ENCODE data around the gene CDK5RAP2. TPM values are rescaled to one million over a fixed set of nuclear protein-coding genes. Genes with fewer than 3 reads are reported as not detected.

Gene CDK5RAP2
- total and polyA plus RNA-seq, 9 of the 15 experiments (the other 6 are each of a cell fraction or from before 2014, with no cell fraction given), result 19.9 to 68.8 (median 42.2) TPM

DNA sequence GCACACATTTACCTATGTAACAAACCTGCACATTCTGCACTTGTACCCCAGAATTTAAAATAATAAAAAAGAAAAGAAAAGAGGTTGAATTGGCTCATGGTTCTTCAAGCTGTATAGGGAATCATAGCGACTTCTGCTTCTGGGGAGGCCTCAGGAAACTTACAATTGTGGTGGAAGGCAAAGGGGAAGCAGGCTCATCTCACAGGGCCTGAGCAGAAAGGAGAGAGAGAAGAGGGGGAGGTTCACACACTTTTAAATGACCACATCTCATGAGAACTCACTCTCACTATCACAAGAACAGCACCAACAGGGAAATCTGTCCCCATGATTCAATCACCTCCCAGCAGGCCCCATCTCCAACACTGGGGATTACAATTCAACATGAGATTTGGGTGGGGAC lies 214.6 kb downstream of the CDK5RAP2 start:
- no peak overlapping the region for H3K4me3 ChIP-seq
- H3K27ac ChIP-seq (ENCODE audit: extremely low read depth, low read depth, low read length), result no peak overlapping the region
- H3K27me3 ChIP-seq (ENCODE audit: control insufficient read depth in 2 of 2, insufficient read depth in 2 of 2, low read length in 2 of 2), result no peaks in the 10 kb centered on the region
- WGBS (ENCODE audit: insufficient coverage, low coverage, missing lambda C conversion rate), result 0% methylated on average over 1 of the region's 1 CpG
- H3K36me3 ChIP-seq (ENCODE audit: control insufficient read depth, insufficient read depth, low read length), result no peaks in the 10 kb centered on the region
- POLR2A ChIA-PET, result no interaction called here
- H2AFZ ChIP-seq (ENCODE audit: low read depth, low read length), result no peak overlapping the region
- intact Hi-C loops (cut with micrococcal nuclease) (no loop called here), in situ Hi-C loops (cut with MboI) (no loop called here)
- H3K9me1 ChIP-seq (ENCODE audit: control insufficient read depth, insufficient read depth, low read length), result no peaks in the 10 kb centered on the region
- no peak for FAIRE-seq
- H3K4me1 ChIP-seq (replicated peaks in 1 of 2; ENCODE audit: control insufficient read depth in 2 of 2, insufficient read depth in 2 of 2, low read length in 2 of 2), result no peaks in the 10 kb centered on the region
- no peaks in the 10 kb centered on the region for H3K79me2 ChIP-seq (ENCODE audit: control insufficient read depth, insufficient read depth, low read length)
- H3K9me3 ChIP-seq (replicated peaks; ENCODE audit: control insufficient read depth, insufficient read depth, low read depth, low read length), result no peaks in the 10 kb centered on the region; the same call in 1 of the 2 replicates
- no TSS peak for BruUV-seq (replicated peaks)
- no peak overlapping the region for H3K4me2 ChIP-seq (ENCODE audit: insufficient read depth, low read length)
- no peak for ATAC-seq
- no peak for DNase-seq (ENCODE audit: extremely low read depth in 1 of 4, low spot score in 3 of 4)
- H3K9ac ChIP-seq (ENCODE audit: insufficient read depth in 1 of 2, low read depth in 2 of 2, low read length in 2 of 2), result no peak overlapping the region
- no peaks in the 10 kb centered on the region for H4K20me1 ChIP-seq (replicated peaks; ENCODE audit: control insufficient read depth, insufficient read depth, low read length)
- TF ChIP-seq, protein P1, sequence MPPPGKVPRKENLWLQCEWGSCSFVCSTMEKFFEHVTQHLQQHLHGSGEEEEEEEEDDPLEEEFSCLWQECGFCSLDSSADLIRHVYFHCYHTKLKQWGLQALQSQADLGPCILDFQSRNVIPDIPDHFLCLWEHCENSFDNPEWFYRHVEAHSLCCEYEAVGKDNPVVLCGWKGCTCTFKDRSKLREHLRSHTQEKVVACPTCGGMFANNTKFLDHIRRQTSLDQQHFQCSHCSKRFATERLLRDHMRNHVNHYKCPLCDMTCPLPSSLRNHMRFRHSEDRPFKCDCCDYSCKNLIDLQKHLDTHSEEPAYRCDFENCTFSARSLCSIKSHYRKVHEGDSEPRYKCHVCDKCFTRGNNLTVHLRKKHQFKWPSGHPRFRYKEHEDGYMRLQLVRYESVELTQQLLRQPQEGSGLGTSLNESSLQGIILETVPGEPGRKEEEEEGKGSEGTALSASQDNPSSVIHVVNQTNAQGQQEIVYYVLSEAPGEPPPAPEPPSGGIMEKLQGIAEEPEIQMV (tag; conservative IDR thresholded peaks at IDR 0.05; ENCODE audit: low read depth), result no peak
- TF ChIP-seq, protein P2, sequence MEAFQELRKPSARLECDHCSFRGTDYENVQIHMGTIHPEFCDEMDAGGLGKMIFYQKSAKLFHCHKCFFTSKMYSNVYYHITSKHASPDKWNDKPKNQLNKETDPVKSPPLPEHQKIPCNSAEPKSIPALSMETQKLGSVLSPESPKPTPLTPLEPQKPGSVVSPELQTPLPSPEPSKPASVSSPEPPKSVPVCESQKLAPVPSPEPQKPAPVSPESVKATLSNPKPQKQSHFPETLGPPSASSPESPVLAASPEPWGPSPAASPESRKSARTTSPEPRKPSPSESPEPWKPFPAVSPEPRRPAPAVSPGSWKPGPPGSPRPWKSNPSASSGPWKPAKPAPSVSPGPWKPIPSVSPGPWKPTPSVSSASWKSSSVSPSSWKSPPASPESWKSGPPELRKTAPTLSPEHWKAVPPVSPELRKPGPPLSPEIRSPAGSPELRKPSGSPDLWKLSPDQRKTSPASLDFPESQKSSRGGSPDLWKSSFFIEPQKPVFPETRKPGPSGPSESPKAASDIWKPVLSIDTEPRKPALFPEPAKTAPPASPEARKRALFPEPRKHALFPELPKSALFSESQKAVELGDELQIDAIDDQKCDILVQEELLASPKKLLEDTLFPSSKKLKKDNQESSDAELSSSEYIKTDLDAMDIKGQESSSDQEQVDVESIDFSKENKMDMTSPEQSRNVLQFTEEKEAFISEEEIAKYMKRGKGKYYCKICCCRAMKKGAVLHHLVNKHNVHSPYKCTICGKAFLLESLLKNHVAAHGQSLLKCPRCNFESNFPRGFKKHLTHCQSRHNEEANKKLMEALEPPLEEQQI (IDR thresholded peaks at IDR 0.05), result no peak
- TF ChIP-seq CBX8 (IDR thresholded peaks at IDR 0.05; ENCODE audit: borderline replicate concordance, extremely low read depth, low read depth, low read length, poor library complexity, severe bottlenecking), result no peak
- TF ChIP-seq, protein P3, sequence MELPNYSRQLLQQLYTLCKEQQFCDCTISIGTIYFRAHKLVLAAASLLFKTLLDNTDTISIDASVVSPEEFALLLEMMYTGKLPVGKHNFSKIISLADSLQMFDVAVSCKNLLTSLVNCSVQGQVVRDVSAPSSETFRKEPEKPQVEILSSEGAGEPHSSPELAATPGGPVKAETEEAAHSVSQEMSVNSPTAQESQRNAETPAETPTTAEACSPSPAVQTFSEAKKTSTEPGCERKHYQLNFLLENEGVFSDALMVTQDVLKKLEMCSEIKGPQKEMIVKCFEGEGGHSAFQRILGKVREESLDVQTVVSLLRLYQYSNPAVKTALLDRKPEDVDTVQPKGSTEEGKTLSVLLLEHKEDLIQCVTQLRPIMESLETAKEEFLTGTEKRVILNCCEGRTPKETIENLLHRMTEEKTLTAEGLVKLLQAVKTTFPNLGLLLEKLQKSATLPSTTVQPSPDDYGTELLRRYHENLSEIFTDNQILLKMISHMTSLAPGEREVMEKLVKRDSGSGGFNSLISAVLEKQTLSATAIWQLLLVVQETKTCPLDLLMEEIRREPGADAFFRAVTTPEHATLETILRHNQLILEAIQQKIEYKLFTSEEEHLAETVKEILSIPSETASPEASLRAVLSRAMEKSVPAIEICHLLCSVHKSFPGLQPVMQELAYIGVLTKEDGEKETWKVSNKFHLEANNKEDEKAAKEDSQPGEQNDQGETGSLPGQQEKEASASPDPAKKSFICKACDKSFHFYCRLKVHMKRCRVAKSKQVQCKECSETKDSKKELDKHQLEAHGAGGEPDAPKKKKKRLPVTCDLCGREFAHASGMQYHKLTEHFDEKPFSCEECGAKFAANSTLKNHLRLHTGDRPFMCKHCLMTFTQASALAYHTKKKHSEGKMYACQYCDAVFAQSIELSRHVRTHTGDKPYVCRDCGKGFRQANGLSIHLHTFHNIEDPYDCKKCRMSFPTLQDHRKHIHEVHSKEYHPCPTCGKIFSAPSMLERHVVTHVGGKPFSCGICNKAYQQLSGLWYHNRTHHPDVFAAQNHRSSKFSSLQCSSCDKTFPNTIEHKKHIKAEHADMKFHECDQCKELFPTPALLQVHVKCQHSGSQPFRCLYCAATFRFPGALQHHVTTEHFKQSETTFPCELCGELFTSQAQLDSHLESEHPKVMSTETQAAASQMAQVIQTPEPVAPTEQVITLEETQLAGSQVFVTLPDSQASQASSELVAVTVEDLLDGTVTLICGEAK (IDR thresholded peaks at IDR 0.05), result no peak
- TF ChIP-seq, protein P3 (CRISPR knock-in tag; IDR thresholded peaks at IDR 0.05), result no peak
- TF ChIP-seq NR2C2 (CRISPR knock-in tag; IDR thresholded peaks at IDR 0.05), result no peak
- TF ChIP-seq NR2C2 (tag; IDR thresholded peaks at IDR 0.05), result no peak
- TF ChIP-seq, protein P4, sequence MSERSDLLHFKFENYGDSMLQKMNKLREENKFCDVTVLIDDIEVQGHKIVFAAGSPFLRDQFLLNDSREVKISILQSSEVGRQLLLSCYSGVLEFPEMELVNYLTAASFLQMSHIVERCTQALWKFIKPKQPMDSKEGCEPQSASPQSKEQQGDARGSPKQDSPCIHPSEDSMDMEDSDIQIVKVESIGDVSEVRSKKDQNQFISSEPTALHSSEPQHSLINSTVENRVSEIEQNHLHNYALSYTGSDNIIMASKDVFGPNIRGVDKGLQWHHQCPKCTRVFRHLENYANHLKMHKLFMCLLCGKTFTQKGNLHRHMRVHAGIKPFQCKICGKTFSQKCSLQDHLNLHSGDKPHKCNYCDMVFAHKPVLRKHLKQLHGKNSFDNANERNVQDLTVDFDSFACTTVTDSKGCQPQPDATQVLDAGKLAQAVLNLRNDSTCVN (CRISPR knock-in tag; IDR thresholded peaks at IDR 0.05), result no peak
- CTCF ChIA-PET (ENCODE audit: low intra/inter-chr PET ratio), result no interaction called here

Data from K562 (cell line).